HCT116 (cell line): Measurements from ENCODE around the gene HDAC8.

Source experiments
- ATF3 ChIP-seq: IDR thresholded peaks from 2 replicates; pipeline ENCODE4 v1.6.1; 2012
- EGR1 ChIP-seq: IDR thresholded peaks from 2 replicates; pipeline ENCODE4 v1.6.1; 2012; ENCODE audit warnings: low read depth
- EZH2 ChIP-seq: fragments of 200-600 bp; sonication (generic); IDR thresholded peaks from 2 replicates; pipeline ENCODE4 v1.6.1; 2017; ENCODE audit warnings: antibody characterized with exemption, mixed run types
- JUND ChIP-seq: IDR thresholded peaks from 2 replicates; pipeline ENCODE4 v1.6.1; 2012
- POLR2A ChIP-seq: IDR thresholded peaks from 2 replicates; pipeline ENCODE4 v1.7.0; 2011; ENCODE audit warnings: borderline replicate concordance; ENCODE audit not compliant: insufficient read depth, insufficient read length; ENCODE audit errors: extremely low read depth
- YY1 ChIP-seq: IDR thresholded peaks from 2 replicates; pipeline ENCODE4 v1.6.1; 2011; ENCODE audit warnings: low read length, low read depth, moderate library complexity, mild to moderate bottlenecking; ENCODE audit not compliant: insufficient replicate concordance; ENCODE audit errors: extremely low read depth
- ZNF274 ChIP-seq: fragments of 200-500 bp; sonication (Bioruptor generic); IDR thresholded peaks from 2 replicates; pipeline ENCODE4 v1.6.1; 2014; ENCODE audit warnings: mild to moderate bottlenecking, low read depth, low read length, inconsistent platforms
- TF ChIP-seq, protein P1 (sequence below), 3 experiments: fragments of 200-600 bp in 1 of 3; sonication (generic) in 1 of 3; IDR thresholded peaks in 2 of 3; conservative IDR thresholded peaks in 1 of 3; 2 replicates each; pipeline ENCODE4 v1.5.1; 2012 to 2017; ENCODE audit warnings: low read depth in 2 of 3, low read length in 2 of 3, antibody characterized with exemption in 1 of 3, borderline replicate concordance in 1 of 3, control low read depth in 1 of 3, mild to moderate bottlenecking in 1 of 3, mixed read lengths in 1 of 3, mixed run types in 1 of 3, moderate library complexity in 1 of 3; ENCODE audit not compliant: insufficient read depth in 1 of 3

- TF ChIP-seq POLR2A (no peak), EGR1 (no peak), EZH2 (no peak), ATF3 (no peak), ZNF274 (no peak), YY1 (no peak), JUND (no peak)
- TF ChIP-seq, protein P1, sequence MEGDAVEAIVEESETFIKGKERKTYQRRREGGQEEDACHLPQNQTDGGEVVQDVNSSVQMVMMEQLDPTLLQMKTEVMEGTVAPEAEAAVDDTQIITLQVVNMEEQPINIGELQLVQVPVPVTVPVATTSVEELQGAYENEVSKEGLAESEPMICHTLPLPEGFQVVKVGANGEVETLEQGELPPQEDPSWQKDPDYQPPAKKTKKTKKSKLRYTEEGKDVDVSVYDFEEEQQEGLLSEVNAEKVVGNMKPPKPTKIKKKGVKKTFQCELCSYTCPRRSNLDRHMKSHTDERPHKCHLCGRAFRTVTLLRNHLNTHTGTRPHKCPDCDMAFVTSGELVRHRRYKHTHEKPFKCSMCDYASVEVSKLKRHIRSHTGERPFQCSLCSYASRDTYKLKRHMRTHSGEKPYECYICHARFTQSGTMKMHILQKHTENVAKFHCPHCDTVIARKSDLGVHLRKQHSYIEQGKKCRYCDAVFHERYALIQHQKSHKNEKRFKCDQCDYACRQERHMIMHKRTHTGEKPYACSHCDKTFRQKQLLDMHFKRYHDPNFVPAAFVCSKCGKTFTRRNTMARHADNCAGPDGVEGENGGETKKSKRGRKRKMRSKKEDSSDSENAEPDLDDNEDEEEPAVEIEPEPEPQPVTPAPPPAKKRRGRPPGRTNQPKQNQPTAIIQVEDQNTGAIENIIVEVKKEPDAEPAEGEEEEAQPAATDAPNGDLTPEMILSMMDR (IDR thresholded peaks at IDR 0.05 in 2 of 3, conservative IDR thresholded peaks at IDR 0.05 in 1 of 3; ENCODE audit: borderline replicate concordance in 1 of 3, insufficient read depth in 1 of 3, low read depth in 2 of 3, low read length in 2 of 3): 0 out of 6 replicates have a peak, but pooled peaks of 2 of the 3 experiments have one; percentile 7 to 10
Observed at GRCh38 chrX:72545990-72546389, 26.7 kb downstream of the HDAC8 start.
